Epithelial cell of proximal tubule (primary cell): ENCODE results near the gene ANKRD22. TPM values are rescaled to one million over a fixed set of nuclear protein-coding genes. Genes with fewer than 3 reads are reported as not detected.
"Not testable (repeated sequence)": the region's sequence is repeated elsewhere in the genome, so short reads cannot be mapped to it uniquely, and the experiment has no call there.

Experiments
- DNase-seq: peaks from one replicate; pipeline ENCODE4 v3.0.0-alpha.2; 2011; ENCODE audit warnings: low read depth
- H3K4me3 ChIP-seq: 2 replicates; pipeline ENCODE4 v1.5.1; 2011; ENCODE audit warnings: low read depth, mild to moderate bottlenecking, low read length
- total RNA-seq: library from RNA; depleted of rRNA; stranded (reverse); fragments of >200 nt; gene quantifications from 2 replicates; pipeline ENCODE4 v1.2.3, GENCODE V29; 2015
- TF ChIP-seq, protein P1 (sequence below): conservative IDR thresholded peaks from 2 replicates; pipeline ENCODE4 v1.5.1; 2012; ENCODE audit warnings: low read depth, mild to moderate bottlenecking, low read length

The ANKRD22 gene
- total RNA-seq, 1 donor from 2014 or later, result 0.12 TPM

DNA sequence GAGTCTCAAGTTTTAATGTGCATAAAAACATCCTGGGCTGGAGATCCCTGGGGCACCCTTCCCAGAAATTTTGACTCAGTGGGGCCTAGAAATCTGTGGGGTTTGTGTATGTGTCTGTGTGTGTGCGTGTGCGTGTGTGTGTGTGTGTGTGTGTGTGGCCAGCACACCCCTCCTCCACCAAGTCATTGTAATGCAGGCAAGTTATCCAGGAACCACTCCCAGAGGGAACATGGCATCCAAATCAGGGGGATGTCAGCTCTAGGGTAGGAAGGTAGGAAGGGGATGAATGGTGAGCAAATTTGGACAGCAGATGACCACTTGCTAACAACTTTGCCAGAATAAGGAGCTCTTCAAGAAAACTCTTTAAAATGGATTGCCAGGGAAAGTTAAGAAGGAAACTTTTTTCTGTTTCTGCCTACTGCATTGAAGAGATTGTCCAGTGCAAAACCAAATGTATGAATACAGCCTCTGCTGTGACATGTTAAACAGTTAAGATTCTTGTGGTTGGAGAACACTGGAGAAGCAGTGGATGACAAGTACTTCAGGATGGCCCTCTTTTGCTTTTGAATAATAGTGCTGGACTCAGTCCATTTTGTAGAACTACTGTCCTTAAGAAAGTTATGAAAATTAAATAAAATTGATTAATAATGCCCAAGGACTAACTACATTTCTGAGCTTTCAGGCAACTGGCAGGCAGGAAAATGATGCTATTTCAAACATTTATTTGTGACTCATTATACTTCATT is 40.8 kb upstream of the ANKRD22 start:
- DNase-seq, result no peak
- TF ChIP-seq, protein P1, sequence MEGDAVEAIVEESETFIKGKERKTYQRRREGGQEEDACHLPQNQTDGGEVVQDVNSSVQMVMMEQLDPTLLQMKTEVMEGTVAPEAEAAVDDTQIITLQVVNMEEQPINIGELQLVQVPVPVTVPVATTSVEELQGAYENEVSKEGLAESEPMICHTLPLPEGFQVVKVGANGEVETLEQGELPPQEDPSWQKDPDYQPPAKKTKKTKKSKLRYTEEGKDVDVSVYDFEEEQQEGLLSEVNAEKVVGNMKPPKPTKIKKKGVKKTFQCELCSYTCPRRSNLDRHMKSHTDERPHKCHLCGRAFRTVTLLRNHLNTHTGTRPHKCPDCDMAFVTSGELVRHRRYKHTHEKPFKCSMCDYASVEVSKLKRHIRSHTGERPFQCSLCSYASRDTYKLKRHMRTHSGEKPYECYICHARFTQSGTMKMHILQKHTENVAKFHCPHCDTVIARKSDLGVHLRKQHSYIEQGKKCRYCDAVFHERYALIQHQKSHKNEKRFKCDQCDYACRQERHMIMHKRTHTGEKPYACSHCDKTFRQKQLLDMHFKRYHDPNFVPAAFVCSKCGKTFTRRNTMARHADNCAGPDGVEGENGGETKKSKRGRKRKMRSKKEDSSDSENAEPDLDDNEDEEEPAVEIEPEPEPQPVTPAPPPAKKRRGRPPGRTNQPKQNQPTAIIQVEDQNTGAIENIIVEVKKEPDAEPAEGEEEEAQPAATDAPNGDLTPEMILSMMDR, result no peak
- H3K4me3 ChIP-seq, result no peak overlapping the region

DNA sequence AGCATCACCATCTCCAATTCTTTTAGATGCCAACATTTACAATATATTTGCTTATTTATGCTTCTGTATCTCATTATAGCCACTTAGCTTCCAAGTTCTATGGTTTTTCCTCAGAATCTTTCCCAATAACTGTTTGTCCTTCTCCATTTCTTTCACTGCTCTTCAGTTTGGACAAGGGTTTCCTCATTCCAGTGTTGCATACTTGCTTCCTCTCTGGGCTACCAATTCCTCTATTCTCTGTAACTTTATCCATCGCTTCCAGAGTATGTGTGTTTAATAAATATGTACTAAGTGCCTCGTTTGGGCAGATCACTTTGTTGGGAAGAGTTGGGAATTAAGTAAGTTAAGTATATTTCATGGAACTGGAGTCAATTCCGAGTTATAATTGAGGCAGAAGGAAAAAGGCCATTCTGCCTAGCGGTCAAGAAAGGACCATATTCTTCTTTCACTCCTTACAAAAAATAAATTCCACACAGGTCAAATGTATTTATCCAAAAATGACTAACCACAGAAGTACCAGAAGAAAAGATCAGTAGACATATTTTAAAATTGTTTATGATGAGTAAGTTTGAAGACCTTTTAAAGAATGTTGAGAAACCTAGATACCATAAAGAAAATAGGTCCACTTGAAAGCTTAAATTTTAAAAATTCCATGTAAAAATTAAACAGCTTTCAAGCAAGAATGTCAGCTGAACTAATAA is 39.2 kb upstream of the ANKRD22 start:
- TF ChIP-seq, protein P1, result no peak
- DNase-seq, result no peak
- no peak overlapping the region for H3K4me3 ChIP-seq

DNA sequence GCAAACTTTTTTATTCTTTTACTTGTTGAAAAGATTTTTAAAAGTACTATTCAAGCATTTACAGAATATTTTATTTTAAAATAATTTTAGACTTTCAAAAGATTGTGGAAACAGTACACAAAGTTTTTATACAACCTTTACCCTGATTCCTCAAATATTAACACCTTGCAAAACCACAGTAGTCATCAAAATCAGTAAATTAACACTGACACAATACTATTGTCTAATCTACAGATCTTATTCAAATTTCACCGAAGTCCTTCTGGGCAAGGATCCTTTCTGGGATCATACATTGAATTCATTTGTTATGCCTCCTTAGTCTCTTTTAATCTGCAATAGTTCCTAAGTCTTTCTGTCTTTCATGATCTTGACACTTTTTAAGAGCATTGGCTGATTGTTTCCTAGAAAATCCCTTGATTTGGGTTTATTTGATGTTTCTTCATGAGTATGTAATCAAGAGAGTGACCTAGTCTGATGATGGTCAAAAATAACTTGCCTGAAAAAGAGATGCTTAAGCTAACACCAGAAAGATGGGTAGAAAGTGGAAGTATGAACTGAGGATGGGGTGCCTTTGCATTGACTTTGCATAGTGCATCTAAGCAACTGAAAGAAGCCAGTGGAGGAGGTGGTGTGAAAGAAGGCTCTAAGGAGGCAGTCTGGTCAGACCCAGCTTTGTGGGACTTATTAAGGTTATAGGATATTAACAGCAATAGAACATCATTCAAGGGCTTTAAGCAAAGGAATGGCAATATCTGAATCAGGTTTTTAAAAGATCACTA is 38.1 kb upstream of the ANKRD22 start:
- no peak overlapping the region for H3K4me3 ChIP-seq
- no peak for DNase-seq
- TF ChIP-seq, protein P1, result no peak

DNA sequence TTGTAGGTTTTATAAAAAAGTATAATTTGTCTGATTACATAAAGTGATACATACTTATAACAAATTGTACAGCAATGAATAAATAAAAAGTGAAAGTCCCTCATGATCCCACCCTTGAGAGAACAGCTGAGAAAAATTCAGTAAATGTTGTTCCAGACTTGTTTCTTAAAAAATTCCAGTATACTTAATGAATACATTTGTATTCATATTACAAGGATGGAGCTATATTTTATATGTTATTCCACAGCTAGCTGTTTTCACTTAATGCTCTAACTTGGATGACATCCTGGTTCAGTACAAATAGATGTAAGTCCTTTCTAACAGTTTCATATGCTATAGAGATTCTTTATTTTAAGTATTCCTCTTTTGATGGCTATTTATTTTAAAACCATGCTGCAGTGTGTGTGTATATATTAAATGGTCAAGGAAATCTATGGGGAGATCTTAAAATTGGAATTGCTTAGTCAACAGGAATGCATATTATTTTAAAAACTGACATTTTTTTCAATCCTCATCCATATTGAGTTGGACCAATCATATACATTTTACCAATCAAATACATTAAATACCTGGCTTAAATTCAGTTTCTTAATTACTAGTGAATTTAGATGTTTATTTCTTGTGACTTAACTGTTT is 37.3 kb upstream of the ANKRD22 start:
- DNase-seq, result no peak

DNA sequence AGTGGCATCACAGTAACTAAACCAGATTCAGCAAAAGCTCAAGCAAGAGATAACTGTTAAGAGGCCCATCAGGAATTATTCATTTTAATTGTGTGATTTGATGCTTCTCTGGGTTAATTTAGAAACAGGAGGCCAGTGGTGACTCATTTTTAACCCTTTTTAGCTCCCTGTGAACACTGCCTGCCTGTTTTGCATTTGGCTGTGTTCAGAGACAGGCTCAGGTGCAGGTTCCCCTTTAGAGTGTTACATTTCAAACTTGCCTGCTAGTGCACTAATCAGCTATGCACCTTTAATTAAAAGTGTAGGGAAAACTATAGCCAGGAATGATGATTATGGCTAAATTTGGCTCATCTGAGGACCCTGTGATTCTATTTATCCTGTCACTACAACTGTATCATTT is 34.9 kb upstream of the ANKRD22 start:
- no peak for DNase-seq
- TF ChIP-seq, protein P1, result no peak
- no peak overlapping the region for H3K4me3 ChIP-seq

More for the DNA sequence above, 37.3 kb upstream of the ANKRD22 start:
- no peak overlapping the region for H3K4me3 ChIP-seq
- TF ChIP-seq, protein P1, result no peak

DNA sequence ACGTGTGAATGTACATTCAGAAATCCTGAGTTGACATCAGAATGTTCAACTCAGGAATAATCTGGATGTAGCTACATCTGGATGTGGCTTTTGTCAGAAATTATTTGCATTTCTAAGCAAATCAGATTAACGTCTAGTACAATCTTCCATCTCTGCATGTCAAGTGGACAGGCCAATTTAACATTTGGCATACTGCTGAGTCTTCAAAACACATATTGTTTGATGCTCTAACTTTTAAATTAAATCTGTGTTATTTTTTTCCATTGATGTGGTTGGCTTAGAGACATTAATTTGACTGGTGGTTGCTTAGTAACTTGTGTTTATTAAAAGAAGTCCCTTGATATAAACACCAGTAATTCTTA is 31.8 kb upstream of the ANKRD22 start:
- TF ChIP-seq, protein P1, result no peak
- H3K4me3 ChIP-seq, result no peak overlapping the region
- no peak for DNase-seq

DNA sequence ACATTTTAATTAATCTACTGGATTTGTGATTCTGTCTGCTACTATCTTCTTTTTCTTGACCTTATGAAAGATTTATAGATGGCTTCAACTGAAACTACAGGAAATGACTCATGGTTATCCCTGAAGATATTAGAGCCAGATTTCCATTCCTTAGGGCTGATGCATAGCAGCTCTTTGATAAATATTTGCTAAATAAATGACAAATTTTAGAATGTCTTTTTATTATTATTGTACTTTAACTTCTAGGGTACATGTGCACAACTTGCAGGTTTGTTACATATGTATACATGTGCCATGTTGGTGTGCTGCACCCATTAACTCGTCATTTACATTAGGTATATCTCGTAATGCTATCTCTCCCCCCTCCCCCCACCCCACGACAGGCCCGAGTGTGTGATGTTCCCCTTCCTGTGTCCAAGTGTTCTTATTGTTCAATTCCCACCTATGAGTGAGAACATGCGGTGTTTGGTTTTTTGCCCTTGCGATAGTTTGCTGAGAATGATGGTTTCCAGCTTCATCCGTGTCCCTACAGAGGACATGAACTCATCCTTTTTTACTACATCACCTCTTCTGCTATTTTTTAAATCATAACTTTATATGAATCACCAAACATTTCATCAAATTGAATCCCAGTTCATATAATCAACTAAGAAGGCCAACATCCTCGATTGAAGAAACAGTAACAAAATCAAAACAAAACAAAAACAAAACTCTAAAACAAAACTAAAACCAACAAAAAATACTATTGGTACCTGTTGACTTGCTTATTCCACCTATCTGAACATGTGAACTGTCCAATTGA is 31.2 kb upstream of the ANKRD22 start:
- not testable (repeated sequence) for H3K4me3 ChIP-seq, DNase-seq
